ENCODE data around the gene PRR22.

DNA sequence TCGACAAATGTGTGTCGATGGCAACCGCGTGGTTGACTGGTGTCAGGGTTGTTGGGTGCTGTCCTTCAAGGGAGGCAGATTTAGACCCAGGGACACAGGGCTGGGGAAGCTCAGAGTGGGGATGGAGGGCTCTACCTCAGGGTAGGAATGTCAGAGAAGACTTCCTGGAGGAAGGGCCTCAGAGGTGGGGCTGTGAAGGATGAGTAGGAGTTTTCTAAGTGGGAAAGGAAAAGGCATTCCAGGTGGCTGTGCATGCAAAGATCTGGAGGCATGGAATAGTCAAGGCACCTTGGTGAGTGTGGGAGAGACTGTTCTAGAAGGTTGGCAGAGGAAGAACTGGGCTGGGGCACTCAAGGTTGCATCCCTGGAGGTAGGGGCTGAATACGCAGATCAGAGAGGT is 22.4 kb upstream of the PRR22 start:
- TF ChIP-seq, protein P1, sequence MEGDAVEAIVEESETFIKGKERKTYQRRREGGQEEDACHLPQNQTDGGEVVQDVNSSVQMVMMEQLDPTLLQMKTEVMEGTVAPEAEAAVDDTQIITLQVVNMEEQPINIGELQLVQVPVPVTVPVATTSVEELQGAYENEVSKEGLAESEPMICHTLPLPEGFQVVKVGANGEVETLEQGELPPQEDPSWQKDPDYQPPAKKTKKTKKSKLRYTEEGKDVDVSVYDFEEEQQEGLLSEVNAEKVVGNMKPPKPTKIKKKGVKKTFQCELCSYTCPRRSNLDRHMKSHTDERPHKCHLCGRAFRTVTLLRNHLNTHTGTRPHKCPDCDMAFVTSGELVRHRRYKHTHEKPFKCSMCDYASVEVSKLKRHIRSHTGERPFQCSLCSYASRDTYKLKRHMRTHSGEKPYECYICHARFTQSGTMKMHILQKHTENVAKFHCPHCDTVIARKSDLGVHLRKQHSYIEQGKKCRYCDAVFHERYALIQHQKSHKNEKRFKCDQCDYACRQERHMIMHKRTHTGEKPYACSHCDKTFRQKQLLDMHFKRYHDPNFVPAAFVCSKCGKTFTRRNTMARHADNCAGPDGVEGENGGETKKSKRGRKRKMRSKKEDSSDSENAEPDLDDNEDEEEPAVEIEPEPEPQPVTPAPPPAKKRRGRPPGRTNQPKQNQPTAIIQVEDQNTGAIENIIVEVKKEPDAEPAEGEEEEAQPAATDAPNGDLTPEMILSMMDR (IDR thresholded peaks at IDR 0.05): no peak
- no peak for TF ChIP-seq POLR2AphosphoS5 (IDR thresholded peaks at IDR 0.05)
- no peak for TF ChIP-seq POLR2A (IDR thresholded peaks at IDR 0.05)
- no peak for TF ChIP-seq EP300 (IDR thresholded peaks at IDR 0.05)

All from suprapubic skin (tissue), 4 donors.